Measurements from ENCODE around the gene PALLD.
"Not testable (repeated sequence)": the region's sequence is repeated elsewhere in the genome, so short reads cannot be mapped to it uniquely, and the experiment has no call there.

Gene PALLD

DNA sequence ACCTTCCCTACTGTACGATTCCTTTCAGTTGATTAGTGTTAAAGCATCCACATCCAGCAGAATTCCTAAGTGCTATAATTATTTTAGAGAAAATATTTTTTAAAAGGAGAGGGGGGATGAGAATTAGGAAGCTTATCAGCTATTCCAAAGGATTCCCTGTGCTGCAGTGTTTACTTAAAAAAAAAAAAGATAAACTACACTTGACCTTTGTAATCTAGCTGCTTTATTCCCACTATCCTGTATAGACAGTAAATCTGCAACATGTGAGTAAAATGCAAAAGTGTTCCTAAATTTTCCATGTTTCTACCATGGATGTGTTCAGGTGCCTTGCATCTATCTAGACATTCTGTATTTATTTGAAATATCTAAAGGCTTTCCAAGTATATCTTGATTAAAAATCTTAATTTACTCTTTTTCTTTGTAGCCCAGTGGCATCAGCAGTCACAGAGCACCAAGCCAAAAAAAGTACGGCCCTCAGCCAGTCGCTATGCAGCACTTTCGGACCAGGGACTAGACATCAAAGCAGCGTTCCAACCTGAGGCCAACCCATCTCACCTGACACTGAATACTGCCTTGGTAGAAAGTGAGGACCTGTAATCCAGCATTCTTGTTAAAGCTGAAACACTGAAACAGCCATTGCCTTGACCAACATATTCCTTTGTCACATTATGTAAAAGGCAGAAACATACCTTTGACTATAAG lies 429.1 kb downstream of the PALLD start:
- TF ChIP-seq, protein P1, sequence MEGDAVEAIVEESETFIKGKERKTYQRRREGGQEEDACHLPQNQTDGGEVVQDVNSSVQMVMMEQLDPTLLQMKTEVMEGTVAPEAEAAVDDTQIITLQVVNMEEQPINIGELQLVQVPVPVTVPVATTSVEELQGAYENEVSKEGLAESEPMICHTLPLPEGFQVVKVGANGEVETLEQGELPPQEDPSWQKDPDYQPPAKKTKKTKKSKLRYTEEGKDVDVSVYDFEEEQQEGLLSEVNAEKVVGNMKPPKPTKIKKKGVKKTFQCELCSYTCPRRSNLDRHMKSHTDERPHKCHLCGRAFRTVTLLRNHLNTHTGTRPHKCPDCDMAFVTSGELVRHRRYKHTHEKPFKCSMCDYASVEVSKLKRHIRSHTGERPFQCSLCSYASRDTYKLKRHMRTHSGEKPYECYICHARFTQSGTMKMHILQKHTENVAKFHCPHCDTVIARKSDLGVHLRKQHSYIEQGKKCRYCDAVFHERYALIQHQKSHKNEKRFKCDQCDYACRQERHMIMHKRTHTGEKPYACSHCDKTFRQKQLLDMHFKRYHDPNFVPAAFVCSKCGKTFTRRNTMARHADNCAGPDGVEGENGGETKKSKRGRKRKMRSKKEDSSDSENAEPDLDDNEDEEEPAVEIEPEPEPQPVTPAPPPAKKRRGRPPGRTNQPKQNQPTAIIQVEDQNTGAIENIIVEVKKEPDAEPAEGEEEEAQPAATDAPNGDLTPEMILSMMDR (conservative IDR thresholded peaks at IDR 0.05), result no peak

DNA sequence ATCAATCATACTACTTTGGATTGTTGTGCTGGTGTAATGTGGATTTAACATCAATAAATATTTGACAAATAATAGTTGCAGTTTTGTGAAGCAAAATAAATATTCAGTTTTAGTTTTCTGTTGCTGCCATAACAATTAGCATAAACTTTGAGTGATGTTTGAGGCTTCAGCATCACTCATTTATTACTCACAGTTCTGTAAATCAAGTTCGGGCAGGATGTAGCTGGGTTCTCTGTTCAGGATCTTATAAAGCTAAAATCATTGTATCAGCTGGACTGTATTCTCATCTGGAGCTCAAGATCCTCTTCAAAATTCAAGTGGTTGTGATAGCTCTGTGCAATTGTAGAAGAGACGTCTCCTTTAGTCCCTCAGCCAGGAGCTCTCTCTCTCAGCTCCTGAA lies 431.5 kb downstream of the PALLD start:
- TF ChIP-seq, protein P1 (conservative IDR thresholded peaks at IDR 0.05), result no peak
- no peak overlapping the region for H3K27ac ChIP-seq

More for the DNA sequence above, 429.1 kb downstream of the PALLD start:
- H3K27ac ChIP-seq, result peak overlapping the region; percentile 37

DNA sequence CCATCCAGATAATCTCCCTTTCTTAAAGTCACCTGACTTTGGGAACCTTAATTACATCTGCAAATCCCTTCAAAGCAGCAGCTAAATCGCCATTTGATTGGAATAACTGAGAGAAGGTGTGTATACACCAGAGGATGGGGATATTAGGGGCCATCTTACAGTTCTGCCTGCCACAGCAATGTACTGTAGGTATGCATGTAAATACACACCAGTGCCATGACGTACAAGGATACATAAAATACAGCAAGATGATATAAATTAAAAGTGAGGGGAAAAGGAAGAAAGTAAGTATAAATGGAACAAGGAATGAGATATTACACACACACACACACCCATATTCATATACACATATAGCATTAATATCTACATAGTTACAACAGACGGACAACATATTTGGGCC lies 432.0 kb downstream of the PALLD start:
- TF ChIP-seq, protein P1 (conservative IDR thresholded peaks at IDR 0.05), result no peak
- no peak overlapping the region for H3K27ac ChIP-seq

DNA sequence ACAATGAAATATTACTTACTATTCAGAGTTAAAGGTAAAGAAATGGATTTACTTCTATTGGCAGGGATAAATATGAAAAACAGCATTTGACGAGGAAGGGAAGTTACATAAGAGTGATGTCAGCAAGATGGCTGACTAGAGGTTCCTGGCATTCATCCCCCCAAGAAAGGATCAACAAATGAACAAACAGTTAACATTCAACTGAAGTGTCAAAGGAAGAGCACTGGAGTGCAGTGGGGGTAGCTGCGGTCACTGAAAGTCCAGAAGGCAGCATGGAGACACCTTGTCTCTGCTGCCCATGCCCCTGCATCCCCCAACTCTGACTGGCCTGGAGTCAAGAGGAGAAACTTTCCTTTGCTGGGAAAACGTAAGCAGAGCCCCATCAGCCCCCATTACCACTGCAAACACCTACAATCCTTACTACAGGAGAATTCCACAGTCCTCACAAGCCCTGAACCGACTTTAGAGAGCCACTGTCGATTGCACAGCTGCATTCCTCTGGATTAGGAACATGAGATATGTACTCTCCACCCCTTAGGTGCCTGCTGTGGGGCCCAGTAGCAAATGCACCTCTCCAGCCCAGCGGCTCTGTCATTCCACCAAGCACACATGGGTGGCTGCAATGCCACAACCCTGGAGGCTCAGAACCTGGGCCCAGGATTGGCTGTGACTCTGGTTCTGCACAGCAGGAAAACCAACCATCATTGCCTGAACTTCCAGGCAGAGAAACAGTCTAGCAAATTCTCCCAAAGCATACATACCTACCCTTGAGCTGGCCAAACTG lies 433.8 kb downstream of the PALLD start:
- no peak overlapping the region for H3K27ac ChIP-seq
- TF ChIP-seq, protein P1 (conservative IDR thresholded peaks at IDR 0.05), result no peak

DNA sequence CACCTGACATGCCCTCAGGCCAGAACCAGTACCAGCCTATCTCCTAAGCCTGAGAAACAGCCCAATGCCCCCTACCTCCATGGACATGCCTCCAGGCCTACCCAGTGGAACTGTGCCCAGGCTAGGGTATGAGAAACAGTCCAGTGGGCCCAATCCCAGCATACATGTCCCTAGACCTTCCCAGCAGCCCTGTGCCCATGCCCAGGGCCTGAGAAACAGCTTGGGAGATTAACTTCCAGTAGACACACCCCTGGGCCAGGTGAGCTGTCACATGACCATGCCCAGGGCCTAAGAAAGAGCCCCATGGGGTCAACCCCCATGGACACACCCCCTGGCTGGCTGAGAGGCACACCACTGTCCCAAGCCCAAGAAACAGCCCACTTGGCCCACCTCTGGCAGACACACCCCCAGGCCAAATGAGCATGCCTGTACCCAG lies 434.4 kb downstream of the PALLD start:
- H3K27ac ChIP-seq, result no peak overlapping the region
- TF ChIP-seq, protein P1 (conservative IDR thresholded peaks at IDR 0.05), result no peak

DNA sequence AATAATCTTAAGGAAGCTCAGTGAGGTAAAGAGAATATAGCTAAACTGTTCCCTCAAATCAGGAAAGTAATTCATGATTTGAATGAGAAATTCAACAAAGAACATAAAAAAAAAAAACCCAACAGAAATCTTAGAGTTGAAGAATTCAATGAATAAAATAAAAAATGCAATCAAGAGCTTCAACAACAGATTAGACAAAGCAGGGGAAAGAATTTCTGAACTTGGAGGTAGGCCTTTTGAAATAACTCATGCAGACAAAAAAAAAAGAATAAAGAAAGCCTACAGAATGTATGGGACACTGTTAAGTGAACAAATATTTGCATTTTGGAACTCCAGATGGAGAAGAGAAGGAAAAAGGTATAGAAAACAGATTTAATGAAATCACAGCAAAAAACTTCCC lies 435.3 kb downstream of the PALLD start:
- TF ChIP-seq, protein P1 (conservative IDR thresholded peaks at IDR 0.05), result no peak
- no peak overlapping the region for H3K27ac ChIP-seq

DNA sequence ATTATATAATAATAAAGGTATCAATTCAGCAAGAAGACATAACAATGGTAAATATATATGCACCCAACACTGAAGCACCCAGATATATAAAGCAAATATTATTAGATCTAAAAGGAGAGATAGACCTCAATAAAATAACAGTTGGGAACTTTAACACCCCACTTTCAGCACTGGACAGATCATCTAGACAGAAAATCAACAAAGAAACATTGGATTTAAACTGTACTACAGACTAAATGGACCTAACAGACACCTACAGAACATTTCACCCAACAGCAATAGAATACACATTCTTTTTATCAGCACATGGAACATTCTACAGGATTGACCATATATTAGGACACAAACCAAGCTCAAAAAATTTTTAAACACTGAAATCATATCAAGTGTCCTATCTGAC lies 436.6 kb downstream of the PALLD start:
- H3K27ac ChIP-seq, result no peak overlapping the region
- TF ChIP-seq, protein P1 (conservative IDR thresholded peaks at IDR 0.05), result no peak

DNA sequence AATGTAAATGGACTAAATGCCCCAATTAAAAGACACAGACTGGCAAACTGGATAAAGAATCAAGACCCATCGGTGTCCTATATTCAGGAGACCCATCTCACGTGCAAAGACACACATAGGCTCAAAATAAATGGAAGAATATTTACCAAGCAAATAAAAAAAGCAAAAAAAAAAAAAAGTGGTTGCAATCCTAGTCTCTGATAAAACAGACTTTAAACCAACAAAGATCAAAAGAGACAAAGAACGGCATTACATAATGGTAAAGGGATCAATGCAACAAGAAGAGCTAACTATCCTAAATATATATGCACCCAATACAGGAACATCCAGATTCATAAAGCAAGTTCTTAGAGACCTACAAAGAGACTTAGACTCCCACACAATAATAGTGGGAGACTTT lies 440.6 kb downstream of the PALLD start:
- not testable (repeated sequence) for H3K27ac ChIP-seq
